Esophagus squamous epithelium (tissue), 5 donors: ENCODE results near the gene JPH3. TPM values are rescaled to one million over a fixed set of nuclear protein-coding genes. Genes with fewer than 3 reads are reported as not detected.

Experiments used
- DNase-seq: peaks from one replicate; lab custom pipeline; 2025; lab: John Stamatoyannopoulos, UW
- H3K27ac ChIP-seq, 4 donors: fragments of 200-600 bp; sonication (generic); one replicate each; pipeline ENCODE4 v1.5.1; 2016 to 2019; ENCODE audit warnings: mild to moderate bottlenecking in 1 of 4
- H3K27me3 ChIP-seq, 4 donors: fragments of 200-600 bp; sonication (generic); 1 replicate in 3 of 4; 2 replicates in 1 of 4; pipeline versions ENCODE4 v1.5.1 to v1.6.0; 2017 to 2021; ENCODE audit warnings: antibody characterized with exemption in 1 of 4
- H3K36me3 ChIP-seq, 3 donors: fragments of 200-600 bp; sonication (generic); one replicate each; pipeline ENCODE4 v1.5.1; 2016 to 2019
- H3K4me1 ChIP-seq, 3 donors: fragments of 200-600 bp; sonication (generic); one replicate each; pipeline ENCODE4 v1.5.1; 2017 to 2019
- H3K4me3 ChIP-seq, 4 donors: fragments of 200-600 bp; sonication (generic); 1 replicate in 3 of 4; 2 replicates in 1 of 4; pipeline ENCODE4 v1.5.1; 2016 to 2019; ENCODE audit warnings: mild to moderate bottlenecking in 2 of 4, moderate library complexity in 1 of 4
- H3K9me3 ChIP-seq, 3 donors: fragments of 200-600 bp; sonication (generic); one replicate each; pipeline ENCODE4 v1.5.1; 2016 to 2019
- CTCF ChIP-seq, 6 experiments: fragments of 450-650 bp in 4 of 6; fragments of 200-600 bp in 2 of 6; sonication (generic) in 2 of 6; IDR thresholded peaks; one replicate each; pipeline ENCODE4 v1.5.1; 2016 to 2019; ENCODE audit warnings: antibody characterized with exemption in 6 of 6, mild to moderate bottlenecking in 4 of 6, moderate library complexity in 4 of 6
- POLR2A ChIP-seq, 4 donors: fragments of 450-650 bp; IDR thresholded peaks; one replicate each; pipeline ENCODE4 v1.6.1; 2017; ENCODE audit warnings: antibody characterized with exemption in 4 of 4, mild to moderate bottlenecking in 4 of 4, moderate library complexity in 3 of 4
- WGBS, 2 donors: methylation state at CpG; one replicate each; pipeline ENCODE4 v1.1.5; 2018; 5-methylcytosine and 5-hydroxymethylcytosine counted together
- intact Hi-C: fragments of 100-400 bp; cut with DNase I; formaldehyde crosslinking; loops from one replicate; pipeline ENCODE4 v1.15.0; 2022
- total RNA-seq, 4 donors: library from RNA; depleted of rRNA; stranded (reverse); fragments of >200 nt; gene quantifications; one replicate each; pipeline ENCODE4 v1.1.0, GENCODE V29; 2016
- donor health status: DM: yes; HTN: yes; CAD: no.

Gene JPH3
- total RNA-seq, 4 donors from 2014 or later: 0.29 to 0.76 (median 0.45) TPM; not detected in 1

GRCh38 chr16:87692176-87692575, 89.9 kb downstream of the JPH3 start:
- H3K27me3 ChIP-seq: peaks cover 0 to 45% (median 0%) of the 10 kb centered on the region in 4 donors
- intact Hi-C loops: no loop called here
- H3K4me3 ChIP-seq: no peak overlapping the region
- 60% methylated on average over 1 of the region's 7 CpGs; no CpG with 5 or more reads in 1 of the 2 donors for WGBS, 2 donors
- no peaks in the 10 kb centered on the region for H3K4me1 ChIP-seq
- TF ChIP-seq POLR2A (IDR thresholded peaks at IDR 0.05) (no peak), CTCF (IDR thresholded peaks at IDR 0.05) (no peak)
- no peaks in the 10 kb centered on the region for H3K9me3 ChIP-seq
- H3K27ac ChIP-seq: no peak overlapping the region
- H3K36me3 ChIP-seq: peaks cover 0 to 17% (median 0%) of the 10 kb centered on the region in 3 donors
- no peak for DNase-seq

- WGBS, 2 donors: 75% methylated on average over 4 of the region's 12 CpGs; no CpG with 5 or more reads in 1 of the 2 donors
These were observed 90.4 kb downstream of the JPH3 start for GRCh38 chr16:87692756-87693155.

GRCh38 chr16:87693827-87694226, 91.5 kb downstream of the JPH3 start:
- Histone ChIP-seq H3K4me3 (no peak overlapping the region), H3K4me1 (no peaks in the 10 kb centered on the region), H3K36me3 (peaks cover 0 to 21% (median 0%) of the 10 kb centered on the region in 3 donors), H3K9me3 (no peaks in the 10 kb centered on the region), H3K27me3 (peaks cover 0 to 29% (median 0%) of the 10 kb centered on the region in 4 donors), H3K27ac (no peak overlapping the region)
- no peak for TF ChIP-seq POLR2A (IDR thresholded peaks at IDR 0.05)
- TF ChIP-seq CTCF (IDR thresholded peaks at IDR 0.05): no peak
- no peak for DNase-seq
- 100% methylated on average over 2 of the region's 16 CpGs; no CpG with 5 or more reads in 1 of the 2 donors for WGBS, 2 donors
- intact Hi-C loops: no loop called here

More at GRCh38 chr16:87692756-87693155, 90.4 kb downstream of the JPH3 start:
- DNase-seq: no peak
- Histone ChIP-seq H3K27me3 (peaks cover 0 to 40% (median 0%) of the 10 kb centered on the region in 4 donors), H3K27ac (no peak overlapping the region), H3K36me3 (peaks cover 0 to 17% (median 0%) of the 10 kb centered on the region in 3 donors), H3K4me1 (no peaks in the 10 kb centered on the region), H3K9me3 (no peaks in the 10 kb centered on the region), H3K4me3 (no peak overlapping the region)
- TF ChIP-seq CTCF (IDR thresholded peaks at IDR 0.05) (no peak), POLR2A (IDR thresholded peaks at IDR 0.05) (no peak)
- intact Hi-C loops: no loop called here

GRCh38 chr16:87694441-87695125, 92.3 kb downstream of the JPH3 start:
- Histone ChIP-seq H3K27me3 (peaks cover 0 to 21% (median 0%) of the 10 kb centered on the region in 4 donors), H3K9me3 (no peaks in the 10 kb centered on the region), H3K27ac (no peak overlapping the region), H3K4me3 (no peak overlapping the region), H3K4me1 (no peaks in the 10 kb centered on the region), H3K36me3 (peaks cover 0 to 29% (median 0%) of the 10 kb centered on the region in 3 donors)
- WGBS, 2 donors: 82 to 94% methylated on average over 10 to 13 of the region's 20 CpGs
- DNase-seq: no peak
- intact Hi-C loops: no loop called here
- TF ChIP-seq CTCF (IDR thresholded peaks at IDR 0.05) (no peak), POLR2A (IDR thresholded peaks at IDR 0.05) (no peak)

- Histone ChIP-seq H3K9me3 (no peaks in the 10 kb centered on the region), H3K27ac (no peak overlapping the region), H3K27me3 (peaks cover 0 to 12% (median 0%) of the 10 kb centered on the region in 4 donors), H3K36me3 (peaks cover 0 to 36% (median 0%) of the 10 kb centered on the region in 3 donors), H3K4me1 (no peaks in the 10 kb centered on the region), H3K4me3 (no peak overlapping the region)
- TF ChIP-seq POLR2A (IDR thresholded peaks at IDR 0.05) (no peak), CTCF (IDR thresholded peaks at IDR 0.05) (no peak)
- intact Hi-C loops: no loop called here
- no peak for DNase-seq
- WGBS, 2 donors: 89% methylated on average over 3 of the region's 12 CpGs; no CpG with 5 or more reads in 1 of the 2 donors
These were observed 93.2 kb downstream of the JPH3 start for GRCh38 chr16:87695534-87695933.
